ENCODE measurements around the gene RAPGEF4.

Gene RAPGEF4

GRCh38 chr2:173064151-173064805, 328.6 kb downstream of the RAPGEF4 start:
- Histone ChIP-seq H3K4me1 (ENCODE audit: control insufficient read depth in 1 of 2, insufficient read depth in 1 of 2, low read depth in 1 of 2, low read length in 1 of 2) (no peaks in the 10 kb centered on the region), H3K9me3 (no peaks in the 10 kb centered on the region), H3K27ac (no peak overlapping the region), H3K27me3 (peaks cover 23% of the 10 kb centered on the region), H3K36me3 (no peaks in the 10 kb centered on the region), H3K4me3 (ENCODE audit: low read depth in 1 of 2, low read length in 1 of 2) (no peak overlapping the region)
- no peak for TF ChIP-seq CTCF (IDR thresholded peaks at IDR 0.05)

- no peak for TF ChIP-seq CTCF (IDR thresholded peaks at IDR 0.05)
- Histone ChIP-seq H3K27me3 (peaks cover 19% of the 10 kb centered on the region), H3K27ac (no peak overlapping the region), H3K4me1 (ENCODE audit: control insufficient read depth in 1 of 2, insufficient read depth in 1 of 2, low read depth in 1 of 2, low read length in 1 of 2) (no peaks in the 10 kb centered on the region), H3K36me3 (no peaks in the 10 kb centered on the region), H3K4me3 (ENCODE audit: low read depth in 1 of 2, low read length in 1 of 2) (no peak overlapping the region), H3K9me3 (no peaks in the 10 kb centered on the region)
These were observed 331.4 kb downstream of the RAPGEF4 start for GRCh38 chr2:173066887-173067676.

- H3K9me3 ChIP-seq: no peaks in the 10 kb centered on the region
- H3K4me1 ChIP-seq (ENCODE audit: control insufficient read depth in 1 of 2, insufficient read depth in 1 of 2, low read depth in 1 of 2, low read length in 1 of 2): peaks cover 13 to 17% of the 10 kb centered on the region in 2 experiments
- TF ChIP-seq CTCF (IDR thresholded peaks at IDR 0.05): no peak
- H3K27ac ChIP-seq: no peak overlapping the region
- H3K27me3 ChIP-seq: peaks cover 43% of the 10 kb centered on the region
- H3K4me3 ChIP-seq (ENCODE audit: low read depth in 1 of 2, low read length in 1 of 2): peak overlapping the region; percentile 72 to 89
- no peaks in the 10 kb centered on the region for H3K36me3 ChIP-seq
These were observed 339.6 kb downstream of the RAPGEF4 start for GRCh38 chr2:173075056-173075780.

GRCh38 chr2:173075781-173076580, 340.3 kb downstream of the RAPGEF4 start, which contains the start of gene MAP3K20:
Gene MAP3K20 (plus strand): TSS chr2:173075846. CDS start chr2:173091032, 15,186 bp downstream.
- Histone ChIP-seq H3K27ac (peak within 1 kb of the TSS; percentile 18), H3K4me1 (ENCODE audit: control insufficient read depth in 1 of 2, insufficient read depth in 1 of 2, low read depth in 1 of 2, low read length in 1 of 2) (peaks cover 13 to 17% of the 10 kb centered on the region in 2 experiments), H3K27me3 (peaks cover 43% of the 10 kb centered on the region), H3K9me3 (no peaks in the 10 kb centered on the region), H3K4me3 (ENCODE audit: low read depth in 1 of 2, low read length in 1 of 2) (peak within 1 kb of the TSS; percentile 72 to 89), H3K36me3 (no peaks in the 10 kb centered on the region)
- peak; percentile 40 for TF ChIP-seq CTCF (IDR thresholded peaks at IDR 0.05)
